ENCODE results near the gene STAP1. TPM values are rescaled to one million over a fixed set of nuclear protein-coding genes. Genes with fewer than 3 reads are reported as not detected.

STAP1 gene
- total RNA-seq, 2 donors from 2014 or later, result not detected

GRCh38 chr4:67568820-67569219 lies 10.3 kb downstream of the STAP1 start:
- 88 to 93% methylated on average over 2 of the region's 2 CpGs for WGBS, 2 donors
- TF ChIP-seq CTCF (IDR thresholded peaks at IDR 0.05), result no peak
- no peak for TF ChIP-seq POLR2A (IDR thresholded peaks at IDR 0.05)
- H3K9me3 ChIP-seq, result no peaks in the 10 kb centered on the region

GRCh38 chr4:67570537-67570936 lies 12.0 kb downstream of the STAP1 start:
- no peaks in the 10 kb centered on the region for H3K4me1 ChIP-seq
- no peaks in the 10 kb centered on the region for H3K36me3 ChIP-seq (replicated peaks in 1 of 2; ENCODE audit: insufficient read depth in 1 of 2, low read depth in 2 of 2)
- no peak overlapping the region for H3K27ac ChIP-seq
- 100% methylated on average over 1 of the region's 1 CpG for WGBS, 2 donors
- intact Hi-C loops (cut with DNase I), result no loop called here
- ATAC-seq (no peak), DNase-seq (no peak)
- H3K9me3 ChIP-seq, result no peaks in the 10 kb centered on the region
- TF ChIP-seq POLR2A (IDR thresholded peaks at IDR 0.05) (no peak), CTCF (IDR thresholded peaks at IDR 0.05) (no peak)
- H3K27me3 ChIP-seq, result no peaks in the 10 kb centered on the region
- no peak overlapping the region for H3K4me3 ChIP-seq

More at GRCh38 chr4:67568820-67569219, 10.3 kb downstream of the STAP1 start:
- Histone ChIP-seq H3K4me1 (no peaks in the 10 kb centered on the region), H3K36me3 (replicated peaks in 1 of 2; ENCODE audit: insufficient read depth in 1 of 2, low read depth in 2 of 2) (no peaks in the 10 kb centered on the region), H3K27me3 (no peaks in the 10 kb centered on the region), H3K4me3 (no peak overlapping the region), H3K27ac (no peak overlapping the region)
- no peak for ATAC-seq
- intact Hi-C loops (cut with DNase I), result no loop called here
- DNase-seq, result no peak

- DNase-seq (no peak), ATAC-seq (no peak)
- no peaks in the 10 kb centered on the region for H3K27me3 ChIP-seq
- no peak overlapping the region for H3K4me3 ChIP-seq
- no peaks in the 10 kb centered on the region for H3K36me3 ChIP-seq (replicated peaks in 1 of 2; ENCODE audit: insufficient read depth in 1 of 2, low read depth in 2 of 2)
- TF ChIP-seq CTCF (IDR thresholded peaks at IDR 0.05) (no peak), POLR2A (IDR thresholded peaks at IDR 0.05) (no peak)
- H3K4me1 ChIP-seq, result peaks cover 7% of the 10 kb centered on the region
- H3K27ac ChIP-seq, result no peak overlapping the region
- no peaks in the 10 kb centered on the region for H3K9me3 ChIP-seq
- 9 to 19% methylated on average over 1 of the region's 1 CpG for WGBS, 2 donors
- intact Hi-C loops (cut with DNase I), result no loop called here
Measured at GRCh38 chr4:67571975-67572374, 13.4 kb downstream of the STAP1 start.

- intact Hi-C loops (cut with DNase I), result no loop called here
- no peaks in the 10 kb centered on the region for H3K27me3 ChIP-seq
- no peak for DNase-seq
- ATAC-seq, result no peak
- H3K27ac ChIP-seq, result no peak overlapping the region
- H3K36me3 ChIP-seq (replicated peaks in 1 of 2; ENCODE audit: insufficient read depth in 1 of 2, low read depth in 2 of 2), result no peaks in the 10 kb centered on the region
- peaks cover 8% of the 10 kb centered on the region for H3K4me1 ChIP-seq
- H3K9me3 ChIP-seq, result no peaks in the 10 kb centered on the region
- no peak overlapping the region for H3K4me3 ChIP-seq
- TF ChIP-seq CTCF (IDR thresholded peaks at IDR 0.05) (no peak), POLR2A (IDR thresholded peaks at IDR 0.05) (no peak)
Measured at GRCh38 chr4:67573193-67573592, 14.7 kb downstream of the STAP1 start.

GRCh38 chr4:67575232-67576058 lies 16.9 kb downstream of the STAP1 start:
- TF ChIP-seq CTCF (IDR thresholded peaks at IDR 0.05) (no peak), POLR2A (IDR thresholded peaks at IDR 0.05) (peak in 1 of 3 donors; percentile 32)
- Histone ChIP-seq H3K36me3 (replicated peaks in 1 of 2; ENCODE audit: insufficient read depth in 1 of 2, low read depth in 2 of 2) (no peaks in the 10 kb centered on the region), H3K27ac (peak overlapping the region in 3 of 4 donors; percentile 15 to 69 (median 33)), H3K4me1 (peaks cover 8% of the 10 kb centered on the region), H3K9me3 (no peaks in the 10 kb centered on the region), H3K4me3 (no peak overlapping the region), H3K27me3 (no peaks in the 10 kb centered on the region)
- WGBS, 2 donors, result 43 to 78% methylated on average over 13 of the region's 13 CpGs
- peak; percentile 81 for ATAC-seq
- DNase-seq, result peak in 2 of 4 donors; percentile 41 to 44
- intact Hi-C loops (cut with DNase I), result no loop called here
